Esophagus mucosa (tissue), 1 donor: ENCODE measurements around the gene TBCA. TPM values are rescaled to one million over a fixed set of nuclear protein-coding genes. Genes with fewer than 3 reads are reported as not detected.
A peak's percentile ranks its signal among the peaks of the same experiment; 100 is the strongest.

Experiments used
- ATAC-seq: fragments of 200-7000 bp; cut with Tn5 transposase; one replicate; pipeline ENCODE4 v1.9.1; 2020
- total RNA-seq: library from RNA; stranded (reverse); gene quantifications from one replicate; pipeline ENCODE4 v1.2.4, GENCODE V29; 2023
- donor health status: DM: yes; HTN: yes; CAD: no.

The TBCA gene, protein sequence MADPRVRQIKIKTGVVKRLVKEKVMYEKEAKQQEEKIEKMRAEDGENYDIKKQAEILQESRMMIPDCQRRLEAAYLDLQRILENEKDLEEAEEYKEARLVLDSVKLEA
- 132 TPM for total RNA-seq

DNA sequence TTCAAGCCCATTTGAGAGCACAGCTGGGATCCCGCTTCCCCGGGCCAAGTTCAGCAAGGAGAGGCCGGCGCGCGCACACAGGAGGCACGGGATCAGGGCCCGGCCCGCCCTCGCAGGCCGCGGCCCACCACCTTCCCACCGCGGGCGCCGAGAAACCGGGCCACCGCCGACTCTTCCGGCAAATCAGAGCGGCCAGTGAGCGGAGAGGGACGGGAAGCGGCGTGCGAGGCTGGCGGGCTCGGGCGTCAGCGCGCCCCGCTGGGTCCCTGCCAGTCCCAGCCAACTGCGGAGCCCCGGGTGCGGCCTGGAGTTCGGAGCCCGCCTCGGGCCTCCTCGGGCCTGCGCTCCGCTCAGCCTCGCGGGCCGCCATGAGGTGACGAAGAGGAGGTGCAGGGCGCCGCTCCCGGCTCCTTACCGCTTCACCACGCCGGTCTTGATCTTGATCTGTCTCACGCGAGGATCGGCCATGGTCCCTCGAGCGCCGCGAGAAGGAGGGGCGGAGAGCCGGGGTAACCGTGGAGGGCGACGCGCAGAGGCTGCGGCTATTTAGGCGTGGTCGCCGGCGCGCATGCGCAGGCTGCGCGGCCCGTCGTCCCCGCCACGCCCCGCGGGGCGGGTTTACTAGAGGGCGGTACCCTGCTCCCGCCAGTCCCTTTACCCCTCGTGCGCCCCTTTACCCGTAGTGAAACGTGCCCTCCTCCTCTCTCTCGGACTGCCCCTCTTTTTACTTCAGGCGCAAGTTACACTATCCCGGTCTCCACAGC lies at the start of gene TBCA:
TSS of gene TBCA (minus strand) at position 550 of the 764 bp plus-strand sequence. CDS start at position 468, 82 bp downstream.
- peak; percentile 95 for ATAC-seq

GRCh38 chr5:77824981-77825380 lies 48.8 kb upstream of the TBCA start:
- ATAC-seq = no peak

GRCh38 chr5:77816686-77817085 lies 40.5 kb upstream of the TBCA start:
- ATAC-seq = peak; percentile 82

- ATAC-seq = no peak
Observed at GRCh38 chr5:77812926-77813589, 36.9 kb upstream of the TBCA start.

GRCh38 chr5:77806213-77806843 lies 30.2 kb upstream of the TBCA start:
- no peak for ATAC-seq

GRCh38 chr5:77798456-77798855 lies 22.3 kb upstream of the TBCA start:
- no peak for ATAC-seq

- no peak for ATAC-seq
Observed at GRCh38 chr5:77797136-77797535, 21.0 kb upstream of the TBCA start.

DNA sequence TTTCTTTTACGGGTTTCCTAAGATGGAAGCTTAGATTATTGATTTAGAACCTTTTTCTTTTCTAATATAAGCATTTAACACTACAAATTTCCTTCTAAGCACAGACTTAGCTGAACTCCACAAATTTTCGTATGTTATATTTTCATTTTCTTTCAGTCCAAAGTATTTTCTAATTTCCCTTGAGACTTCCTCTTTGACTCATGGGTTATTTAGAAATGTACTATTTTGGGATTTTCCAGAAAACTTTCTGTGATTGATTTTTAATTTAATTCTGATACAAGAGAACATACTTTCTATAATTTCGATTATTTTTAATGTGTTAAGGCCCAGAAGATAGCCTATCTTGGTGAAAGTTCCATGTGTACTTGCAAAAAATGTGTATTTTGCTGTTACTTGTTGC lies 19.7 kb upstream of the TBCA start:
- ATAC-seq = no peak

GRCh38 chr5:77795268-77795667 lies 19.1 kb upstream of the TBCA start:
- ATAC-seq = no peak

GRCh38 chr5:77791926-77792325 lies 15.8 kb upstream of the TBCA start:
- no peak for ATAC-seq

DNA sequence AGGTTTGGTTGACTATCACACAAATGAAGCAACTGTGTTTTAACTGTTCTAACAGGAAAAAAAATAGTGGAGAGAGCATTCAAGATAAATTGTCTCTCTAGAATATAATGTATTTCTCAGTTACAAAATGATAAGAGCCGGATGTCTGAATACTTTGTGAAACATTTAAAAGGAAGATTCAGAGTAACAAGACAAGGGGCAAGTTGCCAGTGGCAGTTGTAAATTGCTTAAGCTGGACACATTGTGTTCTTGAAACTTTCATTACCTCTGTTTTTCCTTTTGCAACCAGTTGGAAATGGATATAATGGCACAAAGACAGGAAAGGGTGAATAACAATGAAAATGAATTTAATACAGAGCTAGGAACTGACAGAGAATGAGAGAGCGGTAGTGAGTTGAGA lies 15.2 kb upstream of the TBCA start:
- ATAC-seq = no peak

- ATAC-seq = no peak
Observed at GRCh38 chr5:77785229-77785628, 9.1 kb upstream of the TBCA start.

- no peak for ATAC-seq
Observed at GRCh38 chr5:77784735-77785134, 8.6 kb upstream of the TBCA start.

DNA sequence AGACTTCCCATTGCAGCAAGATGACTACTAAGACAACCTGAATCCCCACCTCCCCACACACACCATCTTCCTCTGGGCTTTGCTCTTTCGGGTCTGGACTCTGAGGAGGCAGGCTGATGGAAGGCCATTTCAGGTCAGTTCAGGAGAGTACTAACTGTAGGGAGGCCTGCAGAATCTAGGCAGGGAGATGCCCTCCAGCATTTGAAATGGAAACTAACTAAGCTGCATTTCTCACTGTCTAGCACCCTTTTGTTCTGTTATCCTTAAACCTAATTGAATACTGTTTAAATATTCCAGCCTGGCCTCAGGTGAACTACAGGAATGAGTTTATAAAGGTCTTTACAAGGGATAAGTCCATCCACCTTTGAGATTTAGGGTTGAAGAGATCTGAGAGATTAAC lies 4.9 kb upstream of the TBCA start:
- no peak for ATAC-seq

GRCh38 chr5:77778881-77779438 lies 2.8 kb upstream of the TBCA start:
- ATAC-seq = no peak

- no peak for ATAC-seq
Observed at GRCh38 chr5:77778398-77778797, 2.3 kb upstream of the TBCA start.

- ATAC-seq = no peak
Observed at GRCh38 chr5:77777911-77778310, 1.8 kb upstream of the TBCA start.

DNA sequence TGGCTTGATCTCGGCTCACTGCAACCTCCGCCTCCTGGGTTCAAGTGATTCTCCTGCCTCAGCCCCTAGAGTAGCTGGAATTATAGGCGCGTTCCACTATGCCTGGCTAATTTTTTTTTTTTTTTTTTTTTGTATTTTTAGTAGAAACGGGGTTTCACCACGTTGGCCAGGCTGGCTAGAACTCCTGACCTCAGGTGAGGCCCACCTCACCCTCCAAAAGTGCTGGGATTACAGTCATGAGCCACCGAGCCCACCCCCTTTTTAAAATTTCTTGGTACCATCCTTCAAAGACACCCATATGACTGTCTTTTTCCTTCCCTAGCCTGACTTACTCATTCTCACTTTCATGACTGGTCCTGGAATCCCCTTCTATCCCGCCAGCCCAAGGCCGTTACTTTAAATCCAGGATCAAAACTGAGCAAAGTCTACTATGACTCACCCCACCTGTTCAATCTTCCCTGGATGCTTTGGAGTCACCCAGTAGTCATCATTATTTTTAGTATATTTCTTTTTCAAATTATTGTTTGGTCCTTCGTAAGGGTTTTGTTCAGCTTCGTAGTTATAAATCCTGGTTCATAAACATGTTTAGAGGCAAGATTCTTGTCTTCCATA lies 1.2 kb upstream of the TBCA start:
- no peak for ATAC-seq

GRCh38 chr5:77776554-77777206 lies 541 bp upstream of the TBCA start:
- no peak for ATAC-seq

DNA sequence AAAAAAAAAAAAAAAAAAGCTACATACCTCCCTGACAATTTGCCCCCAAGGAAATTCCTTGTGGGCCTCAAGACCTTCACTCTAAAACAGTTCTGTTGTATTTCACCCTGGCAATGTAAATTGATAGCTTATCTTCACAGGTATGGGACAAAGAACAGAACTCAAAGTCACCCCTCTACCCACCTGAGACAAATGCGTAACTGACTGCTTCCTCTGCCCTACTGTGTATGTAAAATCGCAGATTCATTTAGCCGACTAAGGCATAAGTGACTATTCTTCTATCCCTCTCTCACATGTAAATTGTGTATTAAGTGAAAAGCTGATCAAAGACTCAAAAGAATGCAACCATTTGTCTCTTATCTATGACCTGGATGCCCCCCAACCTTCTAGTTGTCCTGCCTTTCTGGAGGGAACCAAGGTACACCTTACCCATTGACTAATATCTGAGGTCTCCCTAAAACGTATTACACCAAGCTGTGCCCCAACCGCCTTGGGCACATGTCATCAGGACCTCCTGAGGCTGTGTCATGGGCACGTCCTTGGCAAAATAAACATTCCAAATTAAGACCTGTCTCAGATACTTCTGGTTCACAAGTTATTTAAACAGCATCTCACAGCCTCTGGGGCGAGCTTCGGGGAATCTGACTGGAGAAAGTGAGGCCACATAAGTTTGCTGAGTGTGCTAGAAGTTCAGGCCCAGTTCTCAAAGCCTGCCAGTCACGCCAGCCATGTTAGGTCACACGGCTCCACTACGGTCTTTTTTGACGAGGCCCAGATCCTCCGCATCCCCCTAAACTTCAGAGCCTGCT lies 954 bp downstream of the TBCA start:
- peak; percentile 2 for ATAC-seq

- ATAC-seq = no peak
Observed at GRCh38 chr5:77773734-77774280, 2.3 kb downstream of the TBCA start.
